H1 (cell line): ENCODE data around the gene ANK3. TPM values are rescaled to one million over a fixed set of nuclear protein-coding genes. Genes with fewer than 3 reads are reported as not detected.

Source experiments
- CTCF ChIA-PET: fragments of 300-600 bp; sonication (Branson Sonifier 250); formaldehyde crosslinking; loops from one replicate; lab custom pipeline; 2021; ENCODE audit not compliant: partially characterized antibody; lab: Charles Lee
- POLR2A ChIA-PET: fragments of 300-600 bp; sonication (Branson Sonifier 250); formaldehyde crosslinking; loops from one replicate; lab custom pipeline; 2021; ENCODE audit warnings: inconsistent platforms; ENCODE audit not compliant: partially characterized antibody; lab: Charles Lee
- DNase-seq, 2 experiments: peaks; one replicate each; pipeline versions ENCODE4 v3.0.0 to v3.0.0-alpha.2; 2010 to 2022; ENCODE audit warnings: low spot score in 2 of 2, low read depth in 1 of 2, mixed read lengths in 1 of 2
- FAIRE-seq: peaks from 2 replicates; lab custom pipeline; 2011; peaks lifted over from hg19 to GRCh38; lab: Jason Lieb, UNC
- H2AFZ ChIP-seq: 2 replicates; pipeline ENCODE4 v1.8.1; 2012; ENCODE audit warnings: low read length, inconsistent platforms
- H2AK5ac ChIP-seq: 2 replicates; pipeline ENCODE4 v1.6.1; 2013; ENCODE audit warnings: low read depth, low read length
- H2BK120ac ChIP-seq: replicated peaks from 2 replicates; pipeline ENCODE3; 2013; ENCODE audit warnings: low read depth, low read length, inconsistent platforms
- H2BK12ac ChIP-seq: 2 replicates; pipeline ENCODE4 v1.6.1; 2013; ENCODE audit warnings: low read depth, low read length
- H2BK15ac ChIP-seq: 2 replicates; pipeline ENCODE4 v1.6.1; 2013; ENCODE audit warnings: low read length
- H2BK20ac ChIP-seq: 2 replicates; pipeline ENCODE4 v1.6.1; 2013; ENCODE audit warnings: low read length
- H2BK5ac ChIP-seq: 2 replicates; pipeline ENCODE4 v1.6.1; 2013; ENCODE audit warnings: low read depth, low read length
- H3K14ac ChIP-seq: 2 replicates; pipeline ENCODE4 v1.6.1; 2013; ENCODE audit warnings: inconsistent platforms; ENCODE audit not compliant: insufficient read length
- H3K18ac ChIP-seq: 2 replicates; pipeline ENCODE4 v1.6.1; 2013; ENCODE audit warnings: low read length; ENCODE audit errors: extremely low read depth
- H3K23ac ChIP-seq: 2 replicates; pipeline ENCODE4 v1.6.1; 2013; ENCODE audit warnings: inconsistent platforms; ENCODE audit not compliant: insufficient read length
- H3K23me2 ChIP-seq: 2 replicates; pipeline ENCODE4 v1.6.1; 2013; ENCODE audit warnings: low read depth, low read length
- H3K27ac ChIP-seq: 2 replicates; pipeline ENCODE4 v1.6.1; 2011; ENCODE audit warnings: low read depth, low read length, inconsistent platforms
- H3K27me3 ChIP-seq, 4 experiments: replicated peaks in 1 of 4; 1 replicate in 1 of 4; 2 replicates in 3 of 4; pipeline versions ENCODE4 v1.6.1 to v1.8.1; 2011 to 2013; ENCODE audit warnings: low read length in 3 of 4, mild to moderate bottlenecking in 3 of 4, inconsistent platforms in 2 of 4, mixed read lengths in 2 of 4, moderate library complexity in 1 of 4; ENCODE audit not compliant: control insufficient read depth in 3 of 4, insufficient read depth in 3 of 4; ENCODE audit errors: extremely low read depth in 1 of 4
- H3K36me3 ChIP-seq, 4 experiments: 2 replicates each; pipeline versions ENCODE4 v1.6.1 to v1.8.1; 2011 to 2013; ENCODE audit warnings: mild to moderate bottlenecking in 4 of 4, low read length in 3 of 4, moderate library complexity in 2 of 4, control low read depth in 1 of 4, inconsistent platforms in 1 of 4; ENCODE audit not compliant: insufficient read depth in 4 of 4, control insufficient read depth in 2 of 4
- H3K4ac ChIP-seq: replicated peaks from 2 replicates; pipeline ENCODE3; 2013; ENCODE audit warnings: low read length, low read depth, mixed read lengths, inconsistent platforms; ENCODE audit not compliant: insufficient read length
- H3K4me1 ChIP-seq, 4 experiments: replicated peaks in 1 of 4; 1 replicate in 1 of 4; 2 replicates in 3 of 4; pipeline versions ENCODE4 v1.6.1 to v1.8.1; 2011 to 2013; ENCODE audit warnings: low read length in 3 of 4, inconsistent platforms in 2 of 4, mixed read lengths in 1 of 4; ENCODE audit not compliant: insufficient read depth in 4 of 4, control insufficient read depth in 3 of 4
- H3K4me2 ChIP-seq, 2 experiments: 2 replicates each; pipeline versions ENCODE4 v1.6.1 to v1.8.1; 2011 to 2013; ENCODE audit warnings: low read depth in 2 of 2, low read length in 2 of 2, control low read depth in 1 of 2, inconsistent platforms in 1 of 2, mild to moderate bottlenecking in 1 of 2; ENCODE audit not compliant: insufficient read depth in 1 of 2
- H3K4me3 ChIP-seq, 4 experiments: fragments of 200-600, 300-600 bp in 1 of 4; sonication (generic), shearing (Covaris generic), sonication (Bioruptor Twin) in 1 of 4; 2 replicates each; pipeline versions ENCODE4 v1.5.1 to v1.8.1; 2011 to 2016; ENCODE audit warnings: low read length in 4 of 4, low read depth in 3 of 4, control low read depth in 2 of 4, inconsistent platforms in 2 of 4, mild to moderate bottlenecking in 2 of 4, mixed read lengths in 1 of 4, moderate library complexity in 1 of 4; ENCODE audit not compliant: insufficient read depth in 2 of 4; ENCODE audit errors: extremely low read depth in 1 of 4
- H3K56ac ChIP-seq: replicated peaks from 2 replicates; pipeline ENCODE3; 2013; ENCODE audit warnings: low read depth, mild to moderate bottlenecking, mixed read lengths, low read length, inconsistent platforms; ENCODE audit not compliant: insufficient read length
- H3K79me1 ChIP-seq: 2 replicates; pipeline ENCODE4 v1.6.1; 2013; ENCODE audit warnings: low read depth, low read length, control low read depth
- H3K79me2 ChIP-seq, 2 experiments: 2 replicates each; pipeline versions ENCODE4 v1.6.1 to v1.8.1; 2012 to 2013; ENCODE audit warnings: low read length in 2 of 2, mild to moderate bottlenecking in 2 of 2, inconsistent platforms in 1 of 2; ENCODE audit not compliant: insufficient read depth in 2 of 2, control insufficient read depth in 1 of 2
- H3K9ac ChIP-seq, 4 experiments: replicated peaks in 1 of 4; 1 replicate in 1 of 4; 2 replicates in 3 of 4; pipeline versions ENCODE4 v1.6.1 to v1.8.1; 2011 to 2013; ENCODE audit warnings: low read depth in 3 of 4, low read length in 3 of 4, control low read depth in 2 of 4, mild to moderate bottlenecking in 2 of 4, moderate library complexity in 2 of 4, inconsistent platforms in 1 of 4; ENCODE audit errors: extremely low read depth in 1 of 4
- H3K9me3 ChIP-seq, 2 experiments: 2 replicates each; pipeline versions ENCODE4 v1.6.1 to v1.8.1; 2012 to 2013; ENCODE audit warnings: mild to moderate bottlenecking in 2 of 2, moderate library complexity in 2 of 2, control low read depth in 1 of 2, inconsistent platforms in 1 of 2, low read depth in 1 of 2, low read length in 1 of 2, mixed read lengths in 1 of 2; ENCODE audit not compliant: insufficient read depth in 2 of 2
- H4K20me1 ChIP-seq, 2 experiments: replicated peaks in 1 of 2; 2 replicates each; pipeline versions ENCODE3 to v1.8.1; 2011 to 2013; ENCODE audit warnings: inconsistent platforms in 2 of 2, low read length in 2 of 2, mild to moderate bottlenecking in 1 of 2; ENCODE audit not compliant: insufficient read depth in 2 of 2, control insufficient read depth in 1 of 2
- H4K5ac ChIP-seq: 2 replicates; pipeline ENCODE4 v1.6.1; 2013; ENCODE audit warnings: low read length, low read depth, mixed read lengths, inconsistent platforms; ENCODE audit not compliant: insufficient read length
- H4K8ac ChIP-seq: 2 replicates; pipeline ENCODE4 v1.8.0; 2013; ENCODE audit warnings: mild to moderate bottlenecking, moderate library complexity, low read length, inconsistent platforms; ENCODE audit not compliant: insufficient read depth; ENCODE audit errors: extremely low read depth
- H4K91ac ChIP-seq: replicated peaks from 2 replicates; pipeline ENCODE3; 2013; ENCODE audit warnings: low read length, mixed read lengths, inconsistent platforms; ENCODE audit not compliant: insufficient read length
- CEBPB ChIP-seq: IDR thresholded peaks from 2 replicates; pipeline ENCODE4 v1.6.1; 2012; ENCODE audit warnings: low read depth, low read length
- CHD2 ChIP-seq: IDR thresholded peaks from 2 replicates; pipeline ENCODE4 v1.6.1; 2012; ENCODE audit warnings: low read length, improper control_type of control experiment
- JUN ChIP-seq: IDR thresholded peaks from 2 replicates; pipeline ENCODE4 v1.6.1; 2011; ENCODE audit warnings: low read depth, mild to moderate bottlenecking, improper control_type of control experiment, low read length
- KDM4A ChIP-seq: IDR thresholded peaks from one replicate; pipeline ENCODE4 v1.7.1; 2012; ENCODE audit warnings: low read depth, mild to moderate bottlenecking, moderate library complexity, low read length, inconsistent platforms; ENCODE audit not compliant: severe bottlenecking
- POU5F1 ChIP-seq: IDR thresholded peaks from 2 replicates; pipeline ENCODE4 v1.6.1; 2011; ENCODE audit warnings: low read depth, mild to moderate bottlenecking, low read length, moderate library complexity
- SIX5 ChIP-seq: IDR thresholded peaks from 2 replicates; pipeline ENCODE4 v1.6.1; 2011; ENCODE audit warnings: mild to moderate bottlenecking, low read depth, low read length
- SP1 ChIP-seq: IDR thresholded peaks from 2 replicates; pipeline ENCODE4 v1.6.1; 2011; ENCODE audit warnings: low read depth, low read length
- WGBS, 2 experiments: shearing (Covaris generic) in 1 of 2; methylation state at CpG; one replicate each; pipeline versions ENCODE4 v1.1.6 to v1.1.7; 2013 to 2015; ENCODE audit warnings: low lambda C conversion rate in 2 of 2, mixed read lengths in 2 of 2, inconsistent platforms in 1 of 2, low coverage in 1 of 2, missing lambda C conversion rate in 1 of 2; ENCODE audit not compliant: insufficient replicate concordance in 2 of 2, insufficient coverage in 1 of 2, insufficient read length in 1 of 2; ENCODE audit errors: extremely low coverage in 1 of 2, missing lambda C conversion rate in 1 of 2; 5-methylcytosine and 5-hydroxymethylcytosine counted together
- polyA plus RNA-seq, 7 experiments: library from polyadenylated mRNA; depleted of rRNA in 3 of 7; stranded (reverse) in 5 of 7; unstranded in 2 of 7; fragments of >200 nt in 5 of 7; fragments of 200-250 nt in 2 of 7; gene quantifications; 1 replicate in 5 of 7; 2 replicates in 1 of 7; 4 replicates in 1 of 7; pipeline versions ENCODE4 v1.2.1 to v1.2.3, GENCODE V29; 2011 to 2013; ENCODE audit warnings: missing spikeins in 2 of 7, mixed read lengths in 2 of 7
- total RNA-seq: library from RNA; stranded (reverse); fragmentation: NEBNext Ultra II Directional; extraction: Animal tissue kit (Norgen Biotek cat#: 25700); gene quantifications from 2 replicates; pipeline ENCODE4 v1.2.1, GENCODE V29; 2021
- TF ChIP-seq, protein P1 (sequence below): IDR thresholded peaks from 2 replicates; pipeline ENCODE4 v1.6.1; 2011; ENCODE audit warnings: low read depth, mild to moderate bottlenecking, low read length; ENCODE audit not compliant: insufficient read depth

Gene ANK3
- total and polyA plus RNA-seq, 2 of the 8 experiments (the other 6 are each of a cell fraction or from before 2014, with no cell fraction given): 18.1 to 67.9 TPM

DNA sequence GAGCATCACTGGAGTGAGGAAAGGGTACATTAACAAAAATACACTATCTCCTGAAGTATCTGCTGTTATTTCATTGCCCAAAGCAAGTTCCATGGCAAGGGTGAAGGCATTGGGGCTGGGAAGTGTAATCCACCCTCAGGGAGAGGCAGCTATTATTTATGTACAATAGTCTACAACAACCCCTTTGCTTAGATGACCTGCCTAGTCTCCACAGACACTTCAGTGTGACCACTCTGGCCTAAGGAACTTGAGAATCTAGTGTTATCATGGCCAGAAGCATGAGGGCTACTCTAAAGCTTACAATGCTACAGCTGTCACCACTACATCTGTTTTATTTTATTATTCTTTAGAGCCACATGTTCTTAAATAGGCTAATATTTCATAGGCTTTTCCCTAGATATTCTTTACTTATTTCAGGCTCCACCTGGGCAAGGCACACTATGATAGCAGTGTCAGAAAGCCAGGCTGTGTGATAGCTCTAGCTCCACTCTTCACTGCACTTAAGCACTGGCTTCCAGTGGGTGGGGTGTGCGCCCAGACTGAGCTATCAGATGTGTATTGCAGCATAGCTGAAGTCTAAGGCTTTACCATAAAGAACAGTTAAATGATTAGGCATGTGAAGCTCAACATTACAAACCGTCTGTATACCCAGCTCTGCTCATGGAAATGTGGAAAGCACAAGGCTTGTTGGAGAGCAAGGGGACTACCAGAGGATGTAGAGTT, 366.4 kb downstream of the ANK3 start:
- H2BK20ac ChIP-seq: no peak overlapping the region
- CTCF ChIA-PET: interaction anchor here (0.6 to 3.1 kb wide), 17 partner anchors 9 to 397 kb away, joined by 3 to 9 read pairs (median 4); no protein-coding TSS in a partner anchor
- H4K20me1 ChIP-seq: no peaks in the 10 kb centered on the region

More for the DNA sequence above, 366.4 kb downstream of the ANK3 start:
- 83% methylated on average over 2 of the region's 2 CpGs; no CpG with 5 or more reads in 1 of the 2 experiments for WGBS, 2 experiments
- no peak overlapping the region for H2BK5ac ChIP-seq
- DNase-seq (no peak), FAIRE-seq (no peak)
- H4K8ac ChIP-seq: no peak overlapping the region
- POLR2A ChIA-PET: interaction anchor here (2.1 kb wide), 1 partner anchor 17 kb away, joined by 6 read pairs; no protein-coding TSS in a partner anchor
- H2BK120ac ChIP-seq: no peak overlapping the region
- H3K23me2 ChIP-seq: no peaks in the 10 kb centered on the region
- no peak overlapping the region for H4K91ac ChIP-seq
- H3K9ac ChIP-seq: no peak overlapping the region
- H2AFZ ChIP-seq: no peak overlapping the region
- H3K14ac ChIP-seq: no peak overlapping the region
- H4K5ac ChIP-seq: no peak overlapping the region
- H2AK5ac ChIP-seq: no peak overlapping the region
- no peaks in the 10 kb centered on the region for H3K36me3 ChIP-seq
- H3K4ac ChIP-seq: no peak overlapping the region
- H3K4me1 ChIP-seq: no peaks in the 10 kb centered on the region
- H3K56ac ChIP-seq: no peak overlapping the region
- no peaks in the 10 kb centered on the region for H3K27me3 ChIP-seq
- no peak overlapping the region for H2BK15ac ChIP-seq
- H3K4me2 ChIP-seq: no peak overlapping the region
- H3K4me3 ChIP-seq: no peak overlapping the region
- H2BK12ac ChIP-seq: no peak overlapping the region
- H3K27ac ChIP-seq: no peak overlapping the region
- no peaks in the 10 kb centered on the region for H3K9me3 ChIP-seq
- H3K79me1 ChIP-seq: no peaks in the 10 kb centered on the region
- no peak overlapping the region for H3K18ac ChIP-seq
- TF ChIP-seq POU5F1 (no peak), CHD2 (no peak), SIX5 (no peak), SP1 (no peak), JUN (no peak), KDM4A (no peak), CEBPB (no peak)
- TF ChIP-seq, protein P1, sequence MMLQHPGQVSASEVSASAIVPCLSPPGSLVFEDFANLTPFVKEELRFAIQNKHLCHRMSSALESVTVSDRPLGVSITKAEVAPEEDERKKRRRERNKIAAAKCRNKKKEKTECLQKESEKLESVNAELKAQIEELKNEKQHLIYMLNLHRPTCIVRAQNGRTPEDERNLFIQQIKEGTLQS: no peak
- H3K79me2 ChIP-seq: no peaks in the 10 kb centered on the region
- H3K23ac ChIP-seq: no peak overlapping the region
